HepG2 (cell line): ENCODE measurements around the gene NUDT17. TPM values are rescaled to one million over a fixed set of nuclear protein-coding genes. Genes with fewer than 3 reads are reported as not detected.

Experiments used
- ATAC-seq: fragments of 200-7000 bp; cut with Tn5 transposase; 3 replicates; pipeline ENCODE4 v1.9.1; 2020; ENCODE audit warnings: mild to moderate bottlenecking, moderate library complexity
- BruUV-seq: library from RNA; stranded (reverse); fragments of 400-500 nt; replicated peaks from 2 replicates; lab custom pipeline; 2021; lab: Mats Ljungman, UMichigan
- CTCF ChIA-PET: fragments of 300-600 bp; formaldehyde crosslinking; extraction: SDS; loops from one replicate; lab custom pipeline; 2021; ENCODE audit warnings: low total read pairs, inconsistent platforms, low intra/inter-chr PET ratio; lab: Yijun Ruan, JAX
- POLR2A ChIA-PET: fragments of 350-600 bp; sonication (Branson Sonifier 250); formaldehyde crosslinking; loops from one replicate; lab custom pipeline; 2020; ENCODE audit warnings: antibody characterized with exemption, inconsistent platforms; lab: Yijun Ruan, JAX
- DNase-seq: peaks from one replicate; pipeline ENCODE4 v3.0.0-alpha.2; 2015; ENCODE audit warnings: low spot score
- FAIRE-seq: peaks from 3 replicates; lab custom pipeline; 2011; peaks lifted over from hg19 to GRCh38; lab: Jason Lieb, UNC
- H2AFZ ChIP-seq: one replicate; pipeline ENCODE4 v1.6.1; 2011; ENCODE audit warnings: low read length, inconsistent platforms
- H3K27ac ChIP-seq: fragments of 300-600 bp; 3 replicates; pipeline ENCODE4 v1.8.0; 2011; ENCODE audit warnings: mixed run types, mild to moderate bottlenecking, mixed read lengths, low read length, inconsistent platforms; ENCODE audit not compliant: insufficient read depth; ENCODE audit errors: extremely low read length
- H3K27me3 ChIP-seq, 2 experiments: fragments of 200-600 bp in 1 of 2; 2 replicates in 1 of 2; 3 replicates in 1 of 2; pipeline versions ENCODE4 v1.6.0 to v1.8.0; 2011; ENCODE audit warnings: low read length in 2 of 2, mild to moderate bottlenecking in 2 of 2, moderate library complexity in 2 of 2, inconsistent platforms in 1 of 2; ENCODE audit not compliant: insufficient read depth in 2 of 2, control insufficient read depth in 1 of 2
- H3K36me3 ChIP-seq, 2 experiments: fragments of 200-600 bp in 1 of 2; replicated peaks in 1 of 2; 2 replicates in 1 of 2; 3 replicates in 1 of 2; pipeline versions ENCODE4 v1.5.1 to v1.8.0; 2011; ENCODE audit warnings: low read length in 2 of 2, inconsistent platforms in 1 of 2; ENCODE audit not compliant: insufficient read depth in 2 of 2, control insufficient read depth in 1 of 2
- H3K4me1 ChIP-seq: 2 replicates; pipeline ENCODE4 v1.5.1; 2012; ENCODE audit warnings: low read length, inconsistent platforms; ENCODE audit not compliant: insufficient read depth
- H3K4me2 ChIP-seq: 2 replicates; pipeline ENCODE4 v1.6.0; 2011; ENCODE audit warnings: low read depth, low read length, inconsistent platforms
- H3K4me3 ChIP-seq, 3 experiments: fragments of 200-600 bp in 1 of 3; sonication (generic), shearing (Covaris generic) in 1 of 3; replicated peaks in 1 of 3; 2 replicates each; pipeline ENCODE4 v1.5.1; 2011 to 2016; ENCODE audit warnings: low read length in 3 of 3, inconsistent platforms in 2 of 3, low read depth in 2 of 3, mild to moderate bottlenecking in 2 of 3, control low read depth in 1 of 3, mixed read lengths in 1 of 3; ENCODE audit not compliant: insufficient read depth in 1 of 3
- H3K79me2 ChIP-seq: one replicate; pipeline ENCODE4 v1.6.1; 2011; ENCODE audit warnings: low read length, inconsistent platforms; ENCODE audit not compliant: insufficient read depth
- H3K9ac ChIP-seq: 2 replicates; pipeline ENCODE4 v1.6.0; 2011; ENCODE audit warnings: mild to moderate bottlenecking, low read depth, low read length, inconsistent platforms; ENCODE audit not compliant: insufficient read depth
- H3K9me3 ChIP-seq: 2 replicates; pipeline ENCODE4 v1.5.1; 2012; ENCODE audit warnings: mild to moderate bottlenecking, low read length
- H4K20me1 ChIP-seq: 2 replicates; pipeline ENCODE4 v1.6.0; 2011; ENCODE audit warnings: inconsistent platforms, mild to moderate bottlenecking, low read length, moderate library complexity; ENCODE audit not compliant: insufficient read depth
- BRCA1 ChIP-seq: sonication (generic); formaldehyde crosslinking; IDR thresholded peaks from 2 replicates; pipeline ENCODE4 v1.4.0; 2020; ENCODE audit warnings: missing genetic modification reagents
- CHD2 ChIP-seq: IDR thresholded peaks from 2 replicates; pipeline ENCODE4 v1.6.1; 2011; ENCODE audit warnings: low read depth, low read length, improper control_type of control experiment
- MBNL3 ChIP-seq: fragments of 250-450 bp; sonication (Bioruptor Pico); conservative IDR thresholded peaks from 2 replicates; pipeline ENCODE4 v1.8.0; 2022; ENCODE audit warnings: mild to moderate bottlenecking, inconsistent platforms
- RAD21 ChIP-seq: fragments of 450-650 bp; formaldehyde crosslinking; IDR thresholded peaks from 2 replicates; pipeline ENCODE4 v1.5.0; 2020; ENCODE audit warnings: mild to moderate bottlenecking
- RFX1 ChIP-seq: fragments of 450-650 bp; IDR thresholded peaks from 2 replicates; pipeline ENCODE4 v1.6.1; 2017
- ZNF12 ChIP-seq: sonication (generic); formaldehyde crosslinking; IDR thresholded peaks from 2 replicates; pipeline ENCODE4 v1.5.0; 2020; ENCODE audit warnings: missing genetic modification reagents
- ZNF205 ChIP-seq: IDR thresholded peaks from 2 replicates; pipeline ENCODE4 v1.6.1; 2018; ENCODE audit warnings: missing biosample characterization, missing genetic modification reagents
- ZNF674 ChIP-seq: sonication (generic); formaldehyde crosslinking; IDR thresholded peaks from 2 replicates; pipeline ENCODE4 v1.5.0; 2020; ENCODE audit warnings: low read depth, mild to moderate bottlenecking, missing genetic modification reagents
- WGBS: methylation state at CpG from one replicate; pipeline ENCODE4 v1.1.6; 2017; ENCODE audit warnings: low lambda C conversion rate; 5-methylcytosine and 5-hydroxymethylcytosine counted together
- in situ Hi-C: cut with HindIII; loops from 2 replicates; pipeline ENCODE4 v1.10.0; 2017; ENCODE audit warnings: low pct_unique_long_range_greater_than_20kb; ENCODE audit not compliant: extremely low pct_ligation_motif_present
- intact Hi-C: fragments of 100-400 bp; cut with micrococcal nuclease; formaldehyde crosslinking; loops from one replicate; pipeline ENCODE4 v1.10.0; 2022; ENCODE audit not compliant: unreplicated experiment
- polyA plus RNA-seq, 8 experiments: library from polyadenylated mRNA; depleted of rRNA in 3 of 8; stranded (reverse) in 7 of 8; unstranded in 1 of 8; fragments of >200 nt; fragmentation: Illumina TruSeq in 4 of 8; extraction: Trizol in 4 of 8; gene quantifications; 2 replicates each; pipeline versions ENCODE4 v1.2.1 to v1.2.3, GENCODE V29; 2011 to 2016; ENCODE audit warnings: low read depth in 4 of 8, missing spikeins in 1 of 8, mixed read lengths in 1 of 8; ENCODE audit not compliant: insufficient read depth in 1 of 8
- total RNA-seq, 5 experiments: library from RNA; depleted of rRNA; stranded (reverse); fragments of >200 nt; fragmentation: Illumina TruSeq; extraction: Trizol; gene quantifications; 2 replicates each; pipeline ENCODE4 v1.2.3, GENCODE V29; 2016; ENCODE audit warnings: low read depth in 1 of 5
- TF ChIP-seq, protein P1 (sequence below): sonication (generic); formaldehyde crosslinking; IDR thresholded peaks from 2 replicates; pipeline ENCODE4 v1.8.0; 2022; ENCODE audit warnings: mild to moderate bottlenecking, missing genetic modification reagents, moderate library complexity
- TF ChIP-seq, protein P2 (sequence below): sonication (generic); formaldehyde crosslinking; IDR thresholded peaks from 2 replicates; pipeline ENCODE4 v1.4.0; 2020; ENCODE audit warnings: mild to moderate bottlenecking, low read depth, missing genetic modification reagents
- TF ChIP-seq, protein P3 (sequence below): sonication (generic); formaldehyde crosslinking; IDR thresholded peaks from 2 replicates; pipeline ENCODE4 v1.4.0; 2020; ENCODE audit warnings: mild to moderate bottlenecking, missing genetic modification reagents
- TF ChIP-seq, protein P4 (sequence below): sonication (generic); formaldehyde crosslinking; IDR thresholded peaks from 2 replicates; pipeline ENCODE4 v1.4.0; 2020; ENCODE audit warnings: mild to moderate bottlenecking, missing genetic modification reagents
- TF ChIP-seq, protein P5 (sequence below): sonication (generic); formaldehyde crosslinking; IDR thresholded peaks from 2 replicates; pipeline ENCODE4 v1.4.0; 2020; ENCODE audit warnings: missing genetic modification reagents

Gene NUDT17
- total and polyA plus RNA-seq, 2 of the 13 experiments (the other 11 are each of a cell fraction or from before 2014, with no cell fraction given): 2.6 to 5.8 TPM

DNA sequence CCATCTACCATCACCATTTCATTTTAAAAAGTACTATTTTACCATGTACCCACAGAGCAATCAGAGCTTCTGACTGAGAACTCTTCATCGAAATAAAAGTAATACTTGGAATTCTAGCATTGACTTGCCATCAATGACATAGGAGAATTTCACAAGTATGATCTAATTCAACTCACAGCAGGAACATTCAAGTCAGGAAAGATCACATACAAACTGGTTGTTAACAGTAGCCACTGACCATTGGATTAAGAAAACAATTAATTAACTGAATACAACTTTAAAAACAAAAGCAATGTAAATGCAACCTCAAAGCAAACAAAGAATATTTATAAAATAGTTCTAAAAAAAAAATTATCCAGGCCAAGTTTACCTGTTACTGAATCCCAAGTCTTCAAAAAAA is 40.4 kb upstream of the NUDT17 start:
- Histone ChIP-seq H3K36me3 (peaks cover 0 to 2% of the 10 kb centered on the region in 2 experiments; a peak in 2 of 5 replicates), H3K9me3 (no peaks in the 10 kb centered on the region), H3K27me3 (no peaks in the 10 kb centered on the region), H3K4me3 (no peak overlapping the region), H2AFZ (no peak overlapping the region), H4K20me1 (no peaks in the 10 kb centered on the region), H3K4me2 (no peak overlapping the region), H3K79me2 (peaks cover 23% of the 10 kb centered on the region), H3K27ac (no peak overlapping the region), H3K9ac (no peak overlapping the region), H3K4me1 (no peaks in the 10 kb centered on the region)
- in situ Hi-C loops: no loop called here
- WGBS: 97% methylated on average over 1 of the region's 1 CpG
- no peak for FAIRE-seq
- ChIA-PET POLR2A (no interaction called here), CTCF (no interaction called here)
- intact Hi-C loops: no loop called here
- no peak for DNase-seq
- no TSS peak for BruUV-seq
- TF ChIP-seq, protein P1, sequence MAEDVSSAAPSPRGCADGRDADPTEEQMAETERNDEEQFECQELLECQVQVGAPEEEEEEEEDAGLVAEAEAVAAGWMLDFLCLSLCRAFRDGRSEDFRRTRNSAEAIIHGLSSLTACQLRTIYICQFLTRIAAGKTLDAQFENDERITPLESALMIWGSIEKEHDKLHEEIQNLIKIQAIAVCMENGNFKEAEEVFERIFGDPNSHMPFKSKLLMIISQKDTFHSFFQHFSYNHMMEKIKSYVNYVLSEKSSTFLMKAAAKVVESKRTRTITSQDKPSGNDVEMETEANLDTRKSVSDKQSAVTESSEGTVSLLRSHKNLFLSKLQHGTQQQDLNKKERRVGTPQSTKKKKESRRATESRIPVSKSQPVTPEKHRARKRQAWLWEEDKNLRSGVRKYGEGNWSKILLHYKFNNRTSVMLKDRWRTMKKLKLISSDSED: no peak
- TF ChIP-seq, protein P2, sequence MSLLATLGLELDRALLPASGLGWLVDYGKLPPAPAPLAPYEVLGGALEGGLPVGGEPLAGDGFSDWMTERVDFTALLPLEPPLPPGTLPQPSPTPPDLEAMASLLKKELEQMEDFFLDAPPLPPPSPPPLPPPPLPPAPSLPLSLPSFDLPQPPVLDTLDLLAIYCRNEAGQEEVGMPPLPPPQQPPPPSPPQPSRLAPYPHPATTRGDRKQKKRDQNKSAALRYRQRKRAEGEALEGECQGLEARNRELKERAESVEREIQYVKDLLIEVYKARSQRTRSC (CRISPR knock-in tag): no peak
- TF ChIP-seq MBNL3 (no peak), ZNF674 (CRISPR knock-in tag) (no peak), ZNF12 (no peak), BRCA1 (no peak), CHD2 (no peak), RAD21 (CRISPR knock-in tag) (no peak), RFX1 (no peak), ZNF205 (CRISPR knock-in tag) (no peak)
- TF ChIP-seq, protein P3, sequence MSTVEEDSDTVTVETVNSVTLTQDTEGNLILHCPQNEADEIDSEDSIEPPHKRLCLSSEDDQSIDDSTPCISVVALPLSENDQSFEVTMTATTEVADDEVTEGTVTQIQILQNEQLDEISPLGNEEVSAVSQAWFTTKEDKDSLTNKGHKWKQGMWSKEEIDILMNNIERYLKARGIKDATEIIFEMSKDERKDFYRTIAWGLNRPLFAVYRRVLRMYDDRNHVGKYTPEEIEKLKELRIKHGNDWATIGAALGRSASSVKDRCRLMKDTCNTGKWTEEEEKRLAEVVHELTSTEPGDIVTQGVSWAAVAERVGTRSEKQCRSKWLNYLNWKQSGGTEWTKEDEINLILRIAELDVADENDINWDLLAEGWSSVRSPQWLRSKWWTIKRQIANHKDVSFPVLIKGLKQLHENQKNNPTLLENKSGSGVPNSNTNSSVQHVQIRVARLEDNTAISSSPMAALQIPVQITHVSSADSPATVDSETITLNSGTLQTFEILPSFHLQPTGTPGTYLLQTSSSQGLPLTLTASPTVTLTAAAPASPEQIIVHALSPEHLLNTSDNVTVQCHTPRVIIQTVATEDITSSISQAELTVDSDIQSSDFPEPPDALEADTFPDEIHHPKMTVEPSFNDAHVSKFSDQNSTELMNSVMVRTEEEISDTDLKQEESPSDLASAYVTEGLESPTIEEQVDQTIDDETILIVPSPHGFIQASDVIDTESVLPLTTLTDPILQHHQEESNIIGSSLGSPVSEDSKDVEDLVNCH (CRISPR knock-in tag): no peak
- TF ChIP-seq, protein P4, sequence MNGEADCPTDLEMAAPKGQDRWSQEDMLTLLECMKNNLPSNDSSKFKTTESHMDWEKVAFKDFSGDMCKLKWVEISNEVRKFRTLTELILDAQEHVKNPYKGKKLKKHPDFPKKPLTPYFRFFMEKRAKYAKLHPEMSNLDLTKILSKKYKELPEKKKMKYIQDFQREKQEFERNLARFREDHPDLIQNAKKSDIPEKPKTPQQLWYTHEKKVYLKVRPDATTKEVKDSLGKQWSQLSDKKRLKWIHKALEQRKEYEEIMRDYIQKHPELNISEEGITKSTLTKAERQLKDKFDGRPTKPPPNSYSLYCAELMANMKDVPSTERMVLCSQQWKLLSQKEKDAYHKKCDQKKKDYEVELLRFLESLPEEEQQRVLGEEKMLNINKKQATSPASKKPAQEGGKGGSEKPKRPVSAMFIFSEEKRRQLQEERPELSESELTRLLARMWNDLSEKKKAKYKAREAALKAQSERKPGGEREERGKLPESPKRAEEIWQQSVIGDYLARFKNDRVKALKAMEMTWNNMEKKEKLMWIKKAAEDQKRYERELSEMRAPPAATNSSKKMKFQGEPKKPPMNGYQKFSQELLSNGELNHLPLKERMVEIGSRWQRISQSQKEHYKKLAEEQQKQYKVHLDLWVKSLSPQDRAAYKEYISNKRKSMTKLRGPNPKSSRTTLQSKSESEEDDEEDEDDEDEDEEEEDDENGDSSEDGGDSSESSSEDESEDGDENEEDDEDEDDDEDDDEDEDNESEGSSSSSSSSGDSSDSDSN (CRISPR knock-in tag): no peak
- TF ChIP-seq, protein P5, sequence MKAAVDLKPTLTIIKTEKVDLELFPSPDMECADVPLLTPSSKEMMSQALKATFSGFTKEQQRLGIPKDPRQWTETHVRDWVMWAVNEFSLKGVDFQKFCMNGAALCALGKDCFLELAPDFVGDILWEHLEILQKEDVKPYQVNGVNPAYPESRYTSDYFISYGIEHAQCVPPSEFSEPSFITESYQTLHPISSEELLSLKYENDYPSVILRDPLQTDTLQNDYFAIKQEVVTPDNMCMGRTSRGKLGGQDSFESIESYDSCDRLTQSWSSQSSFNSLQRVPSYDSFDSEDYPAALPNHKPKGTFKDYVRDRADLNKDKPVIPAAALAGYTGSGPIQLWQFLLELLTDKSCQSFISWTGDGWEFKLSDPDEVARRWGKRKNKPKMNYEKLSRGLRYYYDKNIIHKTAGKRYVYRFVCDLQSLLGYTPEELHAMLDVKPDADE (CRISPR knock-in tag): no peak
- ATAC-seq: no peak
